Left ventricle myocardium inferior (tissue), 1 donor: ENCODE results near the gene NFS1. TPM values are rescaled to one million over a fixed set of nuclear protein-coding genes. Genes with fewer than 3 reads are reported as not detected.
"Not testable (repeated sequence)": the region's sequence is repeated elsewhere in the genome, so short reads cannot be mapped to it uniquely, and the experiment has no call there.

Experiments
- DNase-seq: peaks from one replicate; pipeline ENCODE4 v3.0.0-alpha.2; 2020
- H3K27ac ChIP-seq: fragments of 200-600 bp; replicated peaks from 2 replicates; pipeline ENCODE4 v1.8.0; 2021
- H3K27me3 ChIP-seq: fragments of 200-600 bp; 2 replicates; pipeline ENCODE4 v1.8.0; 2021; ENCODE audit warnings: low read depth
- H3K36me3 ChIP-seq: fragments of 200-600 bp; 2 replicates; pipeline ENCODE4 v1.8.0; 2021
- H3K4me1 ChIP-seq: fragments of 200-600 bp; 2 replicates; pipeline ENCODE4 v1.8.0; 2021
- H3K4me3 ChIP-seq: fragments of 200-600 bp; 2 replicates; pipeline ENCODE4 v1.8.0; 2021; ENCODE audit warnings: mild to moderate bottlenecking, moderate library complexity
- H3K9me3 ChIP-seq: fragments of 200-600 bp; replicated peaks from 2 replicates; pipeline ENCODE4 v1.8.0; 2021
- CTCF ChIP-seq: fragments of 200-600 bp; IDR thresholded peaks from 2 replicates; pipeline ENCODE4 v1.8.0; 2021; ENCODE audit warnings: antibody characterized with exemption, mild to moderate bottlenecking, borderline replicate concordance
- intact Hi-C: fragments of 100-400 bp; cut with micrococcal nuclease; formaldehyde crosslinking; loops from one replicate; pipeline ENCODE4 v1.11.0; 2022
- total RNA-seq: library from RNA; stranded (reverse); fragmentation: NEBNext Ultra II Directional; extraction: Animal tissue kit (Norgen Biotek cat#: 25700); gene quantifications from one replicate; pipeline ENCODE4 v1.2.1, GENCODE V29; 2021
- donor health status: DM: no; HTN: yes; CAD: no; lungs with severe emphysema.

The NFS1 gene
- total RNA-seq, 1 donor from 2014 or later, result 60.8 TPM

GRCh38 chr20:35724321-35725230 is 25.4 kb upstream of the NFS1 start:
- Histone ChIP-seq H3K9me3 (no peaks in the 10 kb centered on the region), H3K27me3 (no peaks in the 10 kb centered on the region), H3K36me3 (peaks cover 100% of the 10 kb centered on the region), H3K27ac (no peak overlapping the region), H3K4me1 (peaks cover 62% of the 10 kb centered on the region), H3K4me3 (no peak overlapping the region)
- no peak for DNase-seq
- intact Hi-C loops, result no loop called here
- no peak for TF ChIP-seq CTCF

GRCh38 chr20:35723652-35724320 is 24.6 kb upstream of the NFS1 start:
- H3K27me3 ChIP-seq, H3K4me3 ChIP-seq, intact Hi-C loops, H3K9me3 ChIP-seq, H3K27ac ChIP-seq, DNase-seq: not testable (repeated sequence)
- Histone ChIP-seq H3K4me1 (peaks cover 62% of the 10 kb centered on the region), H3K36me3 (peaks cover 100% of the 10 kb centered on the region)

GRCh38 chr20:35723275-35723639 is 24.1 kb upstream of the NFS1 start:
- H3K4me3 ChIP-seq, H3K27ac ChIP-seq, H3K27me3 ChIP-seq, H3K9me3 ChIP-seq, intact Hi-C loops, DNase-seq: not testable (repeated sequence)
- H3K36me3 ChIP-seq, result peaks cover 100% of the 10 kb centered on the region
- H3K4me1 ChIP-seq, result peaks cover 59% of the 10 kb centered on the region

GRCh38 chr20:35721621-35722020 is 22.5 kb upstream of the NFS1 start:
- TF ChIP-seq CTCF, result no peak
- intact Hi-C loops, result no loop called here
- H3K36me3 ChIP-seq, result peaks cover 100% of the 10 kb centered on the region
- no peak overlapping the region for H3K27ac ChIP-seq
- H3K9me3 ChIP-seq, result no peaks in the 10 kb centered on the region
- H3K4me1 ChIP-seq, result peaks cover 67% of the 10 kb centered on the region
- H3K27me3 ChIP-seq, result no peaks in the 10 kb centered on the region
- no peak for DNase-seq
- no peak overlapping the region for H3K4me3 ChIP-seq

GRCh38 chr20:35721219-35721618 is 22.1 kb upstream of the NFS1 start:
- Histone ChIP-seq H3K27me3 (no peaks in the 10 kb centered on the region), H3K36me3 (peaks cover 100% of the 10 kb centered on the region), H3K4me3 (no peak overlapping the region), H3K9me3 (no peaks in the 10 kb centered on the region), H3K27ac (no peak overlapping the region), H3K4me1 (peaks cover 67% of the 10 kb centered on the region)
- intact Hi-C loops, result no loop called here
- TF ChIP-seq CTCF, result no peak
- no peak for DNase-seq

- intact Hi-C loops, result no loop called here
- H3K36me3 ChIP-seq, result peaks cover 100% of the 10 kb centered on the region
- TF ChIP-seq CTCF, result no peak
- no peaks in the 10 kb centered on the region for H3K9me3 ChIP-seq
- peaks cover 71% of the 10 kb centered on the region for H3K4me1 ChIP-seq
- no peak for DNase-seq
- no peaks in the 10 kb centered on the region for H3K27me3 ChIP-seq
- H3K4me3 ChIP-seq, result no peak overlapping the region
- H3K27ac ChIP-seq, result no peak overlapping the region
These were observed 21.3 kb upstream of the NFS1 start for GRCh38 chr20:35720165-35721123.
